Esophagus squamous epithelium (tissue), 5 donors: Measurements from ENCODE around the gene NSUN3. TPM values are rescaled to one million over a fixed set of nuclear protein-coding genes. Genes with fewer than 3 reads are reported as not detected.

Experiments used
- DNase-seq: peaks from one replicate; lab custom pipeline; 2025; lab: John Stamatoyannopoulos, UW
- H3K27ac ChIP-seq, 4 donors: fragments of 200-600 bp; sonication (generic); one replicate each; pipeline ENCODE4 v1.5.1; 2016 to 2019; ENCODE audit warnings: mild to moderate bottlenecking in 1 of 4
- H3K27me3 ChIP-seq, 4 donors: fragments of 200-600 bp; sonication (generic); 1 replicate in 3 of 4; 2 replicates in 1 of 4; pipeline versions ENCODE4 v1.5.1 to v1.6.0; 2017 to 2021; ENCODE audit warnings: antibody characterized with exemption in 1 of 4
- H3K36me3 ChIP-seq, 3 donors: fragments of 200-600 bp; sonication (generic); one replicate each; pipeline ENCODE4 v1.5.1; 2016 to 2019
- H3K4me1 ChIP-seq, 3 donors: fragments of 200-600 bp; sonication (generic); one replicate each; pipeline ENCODE4 v1.5.1; 2017 to 2019
- H3K4me3 ChIP-seq, 4 donors: fragments of 200-600 bp; sonication (generic); 1 replicate in 3 of 4; 2 replicates in 1 of 4; pipeline ENCODE4 v1.5.1; 2016 to 2019; ENCODE audit warnings: mild to moderate bottlenecking in 2 of 4, moderate library complexity in 1 of 4
- H3K9me3 ChIP-seq, 3 donors: fragments of 200-600 bp; sonication (generic); one replicate each; pipeline ENCODE4 v1.5.1; 2016 to 2019
- POLR2A ChIP-seq, 4 donors: fragments of 450-650 bp; IDR thresholded peaks; one replicate each; pipeline ENCODE4 v1.6.1; 2017; ENCODE audit warnings: antibody characterized with exemption in 4 of 4, mild to moderate bottlenecking in 4 of 4, moderate library complexity in 3 of 4
- WGBS, 2 donors: methylation state at CpG; one replicate each; pipeline ENCODE4 v1.1.5; 2018; 5-methylcytosine and 5-hydroxymethylcytosine counted together
- intact Hi-C: fragments of 100-400 bp; cut with DNase I; formaldehyde crosslinking; loops from one replicate; pipeline ENCODE4 v1.15.0; 2022
- total RNA-seq, 4 donors: library from RNA; depleted of rRNA; stranded (reverse); fragments of >200 nt; gene quantifications; one replicate each; pipeline ENCODE4 v1.1.0, GENCODE V29; 2016
- TF ChIP-seq, protein P1 (sequence below), 6 experiments: fragments of 450-650 bp in 4 of 6; fragments of 200-600 bp in 2 of 6; sonication (generic) in 2 of 6; IDR thresholded peaks; one replicate each; pipeline ENCODE4 v1.5.1; 2016 to 2019; ENCODE audit warnings: antibody characterized with exemption in 6 of 6, mild to moderate bottlenecking in 4 of 6, moderate library complexity in 4 of 6
- donor health status: DM: yes; HTN: yes; CAD: no.

The NSUN3 gene
- total RNA-seq, 4 donors from 2014 or later: 3.6 to 13.2 (median 6.7) TPM

GRCh38 chr3:94093151-94093550, 30.3 kb downstream of the NSUN3 start:
- H3K4me3 ChIP-seq: no peak overlapping the region
- no peak overlapping the region for H3K27ac ChIP-seq
- DNase-seq: no peak
- H3K36me3 ChIP-seq: peaks cover 0 to 74% (median 7%) of the 10 kb centered on the region in 3 donors
- intact Hi-C loops: no loop called here
- no peaks in the 10 kb centered on the region for H3K4me1 ChIP-seq
- TF ChIP-seq POLR2A (IDR thresholded peaks at IDR 0.05): no peak
- TF ChIP-seq, protein P1, sequence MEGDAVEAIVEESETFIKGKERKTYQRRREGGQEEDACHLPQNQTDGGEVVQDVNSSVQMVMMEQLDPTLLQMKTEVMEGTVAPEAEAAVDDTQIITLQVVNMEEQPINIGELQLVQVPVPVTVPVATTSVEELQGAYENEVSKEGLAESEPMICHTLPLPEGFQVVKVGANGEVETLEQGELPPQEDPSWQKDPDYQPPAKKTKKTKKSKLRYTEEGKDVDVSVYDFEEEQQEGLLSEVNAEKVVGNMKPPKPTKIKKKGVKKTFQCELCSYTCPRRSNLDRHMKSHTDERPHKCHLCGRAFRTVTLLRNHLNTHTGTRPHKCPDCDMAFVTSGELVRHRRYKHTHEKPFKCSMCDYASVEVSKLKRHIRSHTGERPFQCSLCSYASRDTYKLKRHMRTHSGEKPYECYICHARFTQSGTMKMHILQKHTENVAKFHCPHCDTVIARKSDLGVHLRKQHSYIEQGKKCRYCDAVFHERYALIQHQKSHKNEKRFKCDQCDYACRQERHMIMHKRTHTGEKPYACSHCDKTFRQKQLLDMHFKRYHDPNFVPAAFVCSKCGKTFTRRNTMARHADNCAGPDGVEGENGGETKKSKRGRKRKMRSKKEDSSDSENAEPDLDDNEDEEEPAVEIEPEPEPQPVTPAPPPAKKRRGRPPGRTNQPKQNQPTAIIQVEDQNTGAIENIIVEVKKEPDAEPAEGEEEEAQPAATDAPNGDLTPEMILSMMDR (IDR thresholded peaks at IDR 0.05): no peak
- H3K27me3 ChIP-seq: no peaks in the 10 kb centered on the region
- no peaks in the 10 kb centered on the region for H3K9me3 ChIP-seq
- 71 to 87% methylated on average over 1 of the region's 1 CpG for WGBS, 2 donors

DNA sequence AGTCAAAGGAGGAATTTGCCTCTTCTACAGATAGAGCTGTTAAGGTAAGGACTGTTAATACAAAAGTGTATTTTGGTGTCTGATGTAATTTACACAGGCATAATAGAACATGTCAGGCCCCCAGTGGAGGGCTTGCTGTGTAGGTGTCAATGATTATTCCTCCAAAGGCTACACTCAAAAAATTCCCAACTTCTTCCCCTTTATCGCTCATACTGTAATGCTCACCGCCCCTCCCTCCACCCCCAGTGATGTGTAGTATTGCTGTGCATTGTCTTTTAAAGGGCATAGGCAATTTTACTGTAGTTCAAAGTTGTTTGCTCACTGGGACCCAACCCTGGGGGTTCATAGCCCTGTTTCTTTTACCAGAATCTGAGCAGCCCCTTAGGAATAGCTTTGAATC, 32.2 kb downstream of the NSUN3 start:
- H3K36me3 ChIP-seq: peaks cover 0 to 79% (median 7%) of the 10 kb centered on the region in 3 donors
- intact Hi-C loops: no loop called here
- 86 to 91% methylated on average over 2 of the region's 2 CpGs for WGBS, 2 donors

GRCh38 chr3:94098452-94098851, 35.6 kb downstream of the NSUN3 start:
- Histone ChIP-seq H3K27ac (no peak overlapping the region), H3K9me3 (no peaks in the 10 kb centered on the region), H3K4me1 (no peaks in the 10 kb centered on the region), H3K27me3 (no peaks in the 10 kb centered on the region), H3K4me3 (no peak overlapping the region), H3K36me3 (peaks cover 0 to 87% (median 7%) of the 10 kb centered on the region in 3 donors)
- no peak for DNase-seq
- TF ChIP-seq, protein P1 (IDR thresholded peaks at IDR 0.05): no peak
- TF ChIP-seq POLR2A (IDR thresholded peaks at IDR 0.05): no peak
- intact Hi-C loops: no loop called here
- 84% methylated on average over 3 of the region's 3 CpGs for WGBS, 2 donors

More for the DNA sequence above, 32.2 kb downstream of the NSUN3 start:
- H3K27me3 ChIP-seq: no peaks in the 10 kb centered on the region
- DNase-seq: no peak
- H3K4me3 ChIP-seq: no peak overlapping the region
- H3K9me3 ChIP-seq: no peaks in the 10 kb centered on the region
- H3K27ac ChIP-seq: no peak overlapping the region
- no peaks in the 10 kb centered on the region for H3K4me1 ChIP-seq
- TF ChIP-seq, protein P1 (IDR thresholded peaks at IDR 0.05): no peak
- no peak for TF ChIP-seq POLR2A (IDR thresholded peaks at IDR 0.05)

DNA sequence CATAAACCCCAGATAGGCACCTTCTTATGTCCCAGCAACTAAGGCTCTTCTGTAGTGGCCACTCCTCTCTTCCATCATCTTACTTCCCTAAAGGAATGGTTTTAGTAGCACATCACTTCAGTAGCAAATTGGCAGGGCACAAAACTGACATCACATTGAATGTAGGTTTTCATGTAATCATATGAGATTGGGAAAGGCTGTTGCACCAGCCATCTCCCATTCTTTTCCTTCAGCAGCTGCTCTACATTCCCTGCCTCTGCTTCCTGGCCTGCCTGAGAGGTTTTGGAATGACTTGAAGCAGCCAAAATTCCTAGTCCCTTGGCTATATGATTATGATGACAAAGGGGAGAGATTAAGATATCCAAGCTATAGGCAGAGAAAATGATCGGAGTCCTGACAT, 36.5 kb downstream of the NSUN3 start:
- 75 to 100% methylated on average over 1 of the region's 1 CpG for WGBS, 2 donors

GRCh38 chr3:94101860-94102259, 39.0 kb downstream of the NSUN3 start:
- Histone ChIP-seq H3K9me3 (no peaks in the 10 kb centered on the region), H3K27ac (no peak overlapping the region), H3K4me1 (no peaks in the 10 kb centered on the region), H3K27me3 (no peaks in the 10 kb centered on the region), H3K36me3 (peaks cover 0 to 84% (median 0%) of the 10 kb centered on the region in 3 donors), H3K4me3 (no peak overlapping the region)
- TF ChIP-seq, protein P1 (IDR thresholded peaks at IDR 0.05): peak in 1 of 6 experiments; percentile 8
- TF ChIP-seq POLR2A (IDR thresholded peaks at IDR 0.05): no peak
- DNase-seq: no peak
- intact Hi-C loops: no loop called here
- 61 to 69% methylated on average over 4 of the region's 4 CpGs for WGBS, 2 donors

More for the DNA sequence above, 36.5 kb downstream of the NSUN3 start:
- no peak for TF ChIP-seq POLR2A (IDR thresholded peaks at IDR 0.05)
- TF ChIP-seq, protein P1 (IDR thresholded peaks at IDR 0.05): no peak
- no peak for DNase-seq
- H3K27me3 ChIP-seq: no peaks in the 10 kb centered on the region
- H3K36me3 ChIP-seq: peaks cover 0 to 90% (median 7%) of the 10 kb centered on the region in 3 donors
- intact Hi-C loops: no loop called here
- H3K4me1 ChIP-seq: no peaks in the 10 kb centered on the region
- H3K4me3 ChIP-seq: no peak overlapping the region
- no peaks in the 10 kb centered on the region for H3K9me3 ChIP-seq
- no peak overlapping the region for H3K27ac ChIP-seq
